Left ventricle myocardium inferior (tissue), 1 donor: ENCODE measurements around the gene MTUS2. TPM values are rescaled to one million over a fixed set of nuclear protein-coding genes. Genes with fewer than 3 reads are reported as not detected.
A peak's percentile ranks its signal among the peaks of the same experiment; 100 is the strongest.

Experiments
- DNase-seq: peaks from one replicate; pipeline ENCODE4 v3.0.0-alpha.2; 2020
- H3K27ac ChIP-seq: fragments of 200-600 bp; replicated peaks from 2 replicates; pipeline ENCODE4 v1.8.0; 2021
- H3K27me3 ChIP-seq: fragments of 200-600 bp; 2 replicates; pipeline ENCODE4 v1.8.0; 2021; ENCODE audit warnings: low read depth
- H3K36me3 ChIP-seq: fragments of 200-600 bp; 2 replicates; pipeline ENCODE4 v1.8.0; 2021
- H3K4me1 ChIP-seq: fragments of 200-600 bp; 2 replicates; pipeline ENCODE4 v1.8.0; 2021
- H3K4me3 ChIP-seq: fragments of 200-600 bp; 2 replicates; pipeline ENCODE4 v1.8.0; 2021; ENCODE audit warnings: mild to moderate bottlenecking, moderate library complexity
- H3K9me3 ChIP-seq: fragments of 200-600 bp; replicated peaks from 2 replicates; pipeline ENCODE4 v1.8.0; 2021
- CTCF ChIP-seq: fragments of 200-600 bp; IDR thresholded peaks from 2 replicates; pipeline ENCODE4 v1.8.0; 2021; ENCODE audit warnings: antibody characterized with exemption, mild to moderate bottlenecking, borderline replicate concordance
- intact Hi-C: fragments of 100-400 bp; cut with micrococcal nuclease; formaldehyde crosslinking; loops from one replicate; pipeline ENCODE4 v1.11.0; 2022
- total RNA-seq: library from RNA; stranded (reverse); fragmentation: NEBNext Ultra II Directional; extraction: Animal tissue kit (Norgen Biotek cat#: 25700); gene quantifications from one replicate; pipeline ENCODE4 v1.2.1, GENCODE V29; 2021
- donor health status: DM: no; HTN: yes; CAD: no; lungs with severe emphysema.

The MTUS2 gene
- total RNA-seq, 1 donor from 2014 or later = 101 TPM

GRCh38 chr13:29516880-29517279 lies 696.7 kb downstream of the MTUS2 start:
- Histone ChIP-seq H3K4me1 (peaks cover 10% of the 10 kb centered on the region), H3K36me3 (peaks cover 31% of the 10 kb centered on the region), H3K27ac (no peak overlapping the region), H3K4me3 (no peak overlapping the region), H3K9me3 (no peaks in the 10 kb centered on the region), H3K27me3 (no peaks in the 10 kb centered on the region)
- no peak for DNase-seq
- no peak for TF ChIP-seq CTCF
- intact Hi-C loops = loop anchor here (10.0 kb wide), 1 partner anchor 188 kb away; no protein-coding TSS in a partner anchor

- no peak for DNase-seq
- no peaks in the 10 kb centered on the region for H3K27me3 ChIP-seq
- H3K9me3 ChIP-seq = no peaks in the 10 kb centered on the region
- intact Hi-C loops = loop anchor here (10.0 kb wide), 1 partner anchor 185 kb away; no protein-coding TSS in a partner anchor
- no peak overlapping the region for H3K27ac ChIP-seq
- peaks cover 36% of the 10 kb centered on the region for H3K36me3 ChIP-seq
- no peak overlapping the region for H3K4me3 ChIP-seq
- TF ChIP-seq CTCF = no peak
- H3K4me1 ChIP-seq = peaks cover 4% of the 10 kb centered on the region
These were observed 699.8 kb downstream of the MTUS2 start for GRCh38 chr13:29519921-29520320.

- intact Hi-C loops = no loop called here
- Histone ChIP-seq H3K36me3 (peaks cover 32% of the 10 kb centered on the region), H3K9me3 (no peaks in the 10 kb centered on the region), H3K4me3 (no peak overlapping the region), H3K27me3 (no peaks in the 10 kb centered on the region), H3K27ac (no peak overlapping the region), H3K4me1 (peaks cover 4% of the 10 kb centered on the region)
- no peak for TF ChIP-seq CTCF
- no peak for DNase-seq
These were observed 700.5 kb downstream of the MTUS2 start for GRCh38 chr13:29520671-29521070.

- intact Hi-C loops = no loop called here
- H3K27ac ChIP-seq = no peak overlapping the region
- no peaks in the 10 kb centered on the region for H3K9me3 ChIP-seq
- no peak for DNase-seq
- no peaks in the 10 kb centered on the region for H3K27me3 ChIP-seq
- H3K4me1 ChIP-seq = peaks cover 4% of the 10 kb centered on the region
- TF ChIP-seq CTCF = no peak
- H3K36me3 ChIP-seq = peaks cover 28% of the 10 kb centered on the region
- H3K4me3 ChIP-seq = no peak overlapping the region
These were observed 701.2 kb downstream of the MTUS2 start for GRCh38 chr13:29521336-29521735.

GRCh38 chr13:29522044-29522685 lies 702.0 kb downstream of the MTUS2 start:
- no peak for TF ChIP-seq CTCF
- no peak overlapping the region for H3K4me3 ChIP-seq
- peak overlapping the region; percentile 9 for H3K27ac ChIP-seq
- DNase-seq = no peak
- intact Hi-C loops = no loop called here
- no peaks in the 10 kb centered on the region for H3K9me3 ChIP-seq
- no peaks in the 10 kb centered on the region for H3K27me3 ChIP-seq
- peaks cover 4% of the 10 kb centered on the region for H3K4me1 ChIP-seq
- H3K36me3 ChIP-seq = peaks cover 20% of the 10 kb centered on the region
